Endothelial cell of umbilical vein (primary cell): ENCODE data around the gene A3GALT2. TPM values are rescaled to one million over a fixed set of nuclear protein-coding genes. Genes with fewer than 3 reads are reported as not detected.

Source experiments
- BruUV-seq: library from RNA; stranded (reverse); fragments of 400-500 nt; replicated peaks from 2 replicates; lab custom pipeline; 2021; lab: Mats Ljungman, UMichigan
- CTCF ChIA-PET: fragments of 300-600, 350-600 bp; sonication (Branson Sonifier 250); formaldehyde crosslinking; loops from one replicate; lab custom pipeline; 2021; ENCODE audit warnings: antibody characterized with exemption, inconsistent platforms; lab: Charles Lee
- POLR2A ChIA-PET: fragments of 300-600, 350-600 bp; sonication (Branson Sonifier 250); formaldehyde crosslinking; loops from one replicate; lab custom pipeline; 2021; ENCODE audit warnings: antibody characterized with exemption, inconsistent platforms; lab: Charles Lee
- DNase-seq: peaks from one replicate; pipeline ENCODE4 v3.0.0-alpha.2; 2011; ENCODE audit warnings: low read depth, low spot score
- FAIRE-seq: peaks from 2 replicates; lab custom pipeline; 2011; peaks lifted over from hg19 to GRCh38; lab: Jason Lieb, UNC
- H2AFZ ChIP-seq: 2 replicates; pipeline ENCODE4 v1.6.0; 2012; ENCODE audit warnings: low read depth, low read length, control low read depth, inconsistent platforms
- H3K27ac ChIP-seq: 2 replicates; pipeline ENCODE4 v1.5.1; 2011; ENCODE audit warnings: low read depth, mild to moderate bottlenecking, control low read depth, low read length, moderate library complexity; ENCODE audit not compliant: insufficient read depth
- H3K27me3 ChIP-seq, 2 experiments: 2 replicates each; pipeline versions ENCODE4 v1.6.0 to v1.6.1; 2011; ENCODE audit warnings: low read length in 2 of 2, mixed read lengths in 1 of 2; ENCODE audit not compliant: control insufficient read depth in 2 of 2, insufficient read depth in 2 of 2
- H3K36me3 ChIP-seq, 2 experiments: 2 replicates in 1 of 2; 3 replicates in 1 of 2; pipeline ENCODE4 v1.5.1; 2011; ENCODE audit warnings: low read length in 2 of 2, mild to moderate bottlenecking in 1 of 2, moderate library complexity in 1 of 2; ENCODE audit not compliant: control insufficient read depth in 2 of 2, insufficient read depth in 2 of 2; ENCODE audit errors: extremely low read depth in 1 of 2
- H3K4me1 ChIP-seq: 3 replicates; pipeline ENCODE4 v1.5.1; 2011; ENCODE audit warnings: mild to moderate bottlenecking, low read length; ENCODE audit not compliant: control insufficient read depth, insufficient read depth; ENCODE audit errors: extremely low read depth
- H3K4me2 ChIP-seq: 2 replicates; pipeline ENCODE4 v1.6.1; 2011; ENCODE audit warnings: low read length, control low read depth, mixed read lengths; ENCODE audit not compliant: insufficient read depth
- H3K4me3 ChIP-seq, 3 experiments: fragments of 200-600 bp in 1 of 3; sonication (generic), shearing (Covaris generic) in 1 of 3; replicated peaks in 1 of 3; 2 replicates each; pipeline ENCODE4 v1.5.1; 2011 to 2016; ENCODE audit warnings: control low read depth in 3 of 3, low read length in 3 of 3, mild to moderate bottlenecking in 2 of 3, inconsistent platforms in 1 of 3, low read depth in 1 of 3, moderate library complexity in 1 of 3; ENCODE audit not compliant: insufficient read depth in 1 of 3
- H3K79me2 ChIP-seq: 2 replicates; pipeline ENCODE4 v1.6.0; 2012; ENCODE audit warnings: low read length, inconsistent platforms; ENCODE audit not compliant: control insufficient read depth, insufficient read depth
- H3K9ac ChIP-seq: replicated peaks from 2 replicates; pipeline ENCODE3; 2011; ENCODE audit warnings: low read length, control low read depth; ENCODE audit not compliant: insufficient read depth; ENCODE audit errors: extremely low read depth
- H3K9me1 ChIP-seq: replicated peaks from 3 replicates; pipeline ENCODE4 v1.6.0; 2011; ENCODE audit warnings: mild to moderate bottlenecking, low read length; ENCODE audit not compliant: control insufficient read depth, insufficient read depth; ENCODE audit errors: extremely low read depth
- H3K9me3 ChIP-seq: replicated peaks from 2 replicates; pipeline ENCODE4 v1.5.1; 2012; ENCODE audit warnings: low read length, inconsistent platforms; ENCODE audit not compliant: control insufficient read depth, insufficient read depth
- H4K20me1 ChIP-seq: replicated peaks from 2 replicates; pipeline ENCODE3; 2011; ENCODE audit warnings: mild to moderate bottlenecking, low read length; ENCODE audit not compliant: control insufficient read depth, insufficient read depth; ENCODE audit errors: extremely low read depth
- CTCF ChIP-seq, 2 donors: IDR thresholded peaks; 1 replicate in 1 of 2; 2 replicates in 1 of 2; pipeline ENCODE4 v1.5.1; 2011; ENCODE audit warnings: low read length in 2 of 2, mild to moderate bottlenecking in 2 of 2, moderate library complexity in 2 of 2, control low read depth in 1 of 2, inconsistent platforms in 1 of 2, low read depth in 1 of 2; ENCODE audit not compliant: insufficient read depth in 1 of 2; ENCODE audit errors: extremely low read depth in 1 of 2
- FOS ChIP-seq: IDR thresholded peaks from 2 replicates; pipeline ENCODE4 v1.6.1; 2011; ENCODE audit warnings: mild to moderate bottlenecking, low read length, moderate library complexity, borderline replicate concordance; ENCODE audit not compliant: insufficient read depth
- MAX ChIP-seq: IDR thresholded peaks from 2 replicates; pipeline ENCODE4 v1.6.1; 2011; ENCODE audit not compliant: insufficient read depth, insufficient read length
- dilution Hi-C: fragments of 300-500 bp; cut with MboI; formaldehyde crosslinking; loops from one replicate; pipeline ENCODE4 v1.15.0; 2019; ENCODE audit warnings: low sequenced_read_pairs; ENCODE audit not compliant: extremely low pct_ligation_motif_present
- intact Hi-C: fragments of 100-400 bp; cut with micrococcal nuclease; formaldehyde crosslinking; loops from one replicate; pipeline ENCODE4 v1.10.0; 2022
- polyA plus RNA-seq, 4 experiments: library from polyadenylated mRNA; depleted of rRNA in 3 of 4; stranded (reverse) in 3 of 4; unstranded in 1 of 4; fragments of >200 nt; gene quantifications; 2 replicates each; pipeline versions ENCODE4 v1.2.1 to v1.2.3, GENCODE V29; 2011 to 2012; ENCODE audit warnings: missing spikeins in 1 of 4
- total RNA-seq: library from RNA; stranded (reverse); gene quantifications from 2 replicates; pipeline ENCODE4 v1.2.3, GENCODE V29; 2021

Gene A3GALT2
- total and polyA plus RNA-seq, 2 donors (not counting 3 experiments of a cell fraction or from before 2014, with no cell fraction given) = not detected

GRCh38 chr1:33367485-33368405 lies 46.8 kb upstream of the A3GALT2 start:
- H3K4me2 ChIP-seq = no peak overlapping the region
- H3K4me1 ChIP-seq = no peaks in the 10 kb centered on the region
- FAIRE-seq (peak; percentile 89), DNase-seq (peak; percentile 67)
- H2AFZ ChIP-seq = peak overlapping the region; percentile 27
- ChIA-PET CTCF (interaction anchor here (0.7 to 5.4 kb wide), 9 partner anchors 12 to 149 kb away, joined by 3 to 95 read pairs (median 3); no protein-coding TSS in a partner anchor), POLR2A (no interaction called here)
- no peaks in the 10 kb centered on the region for H3K27me3 ChIP-seq
- no peaks in the 10 kb centered on the region for H3K79me2 ChIP-seq
- H3K27ac ChIP-seq = no peak overlapping the region
- H3K9me3 ChIP-seq = no peaks in the 10 kb centered on the region
- H3K36me3 ChIP-seq = no peaks in the 10 kb centered on the region
- dilution Hi-C loops (no loop called here), intact Hi-C loops (loop anchor here (1.0 to 5.0 kb wide), 7 partner anchors 72 to 273 kb away; no protein-coding TSS in a partner anchor)
- H3K9me1 ChIP-seq = no peaks in the 10 kb centered on the region
- H3K4me3 ChIP-seq = no peak overlapping the region
- H4K20me1 ChIP-seq = no peaks in the 10 kb centered on the region
- TF ChIP-seq CTCF (IDR thresholded peaks at IDR 0.05; ENCODE audit: extremely low read depth in 1 of 2, insufficient read depth in 1 of 2, low read depth in 1 of 2, low read length in 2 of 2) (peak; percentile 90 to 98), FOS (no peak), MAX (no peak)
- BruUV-seq = no TSS peak
- no peak overlapping the region for H3K9ac ChIP-seq
